ENCODE measurements around the gene VWA5B1.

DNA sequence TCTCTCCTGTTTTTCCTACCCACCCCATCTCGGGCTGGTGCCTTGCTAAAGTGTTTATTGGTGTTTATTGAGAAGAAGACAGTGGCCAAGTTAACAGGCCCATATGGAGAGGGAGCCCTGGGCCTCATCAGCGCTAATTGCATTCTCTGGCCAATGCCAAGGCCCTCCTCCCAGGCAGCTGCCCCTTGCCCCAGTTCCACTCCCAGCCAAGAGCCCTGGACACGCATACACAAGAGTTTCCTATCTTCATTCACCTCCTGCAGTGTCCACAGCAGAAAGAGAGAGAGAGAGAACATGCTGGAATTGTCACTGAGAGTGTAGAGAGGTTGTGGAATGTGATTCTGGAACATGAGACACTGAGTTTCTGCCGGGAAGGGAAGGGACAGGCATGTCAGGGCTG, 25.4 kb upstream of the VWA5B1 start:
- TF ChIP-seq TAF1 (IDR thresholded peaks at IDR 0.05; ENCODE audit: low read depth, low read length) (no peak), PAX5 (IDR thresholded peaks at IDR 0.05; ENCODE audit: insufficient read depth, low read length, severe bottlenecking) (no peak)
